ENCODE measurements around the gene ACRBP.

ACRBP gene

GRCh38 chr12:6620137-6620884, 26.9 kb downstream of the ACRBP start:
- peak overlapping the region; percentile 13 for H3K4me3 ChIP-seq (ENCODE audit: low read depth, low read length)
- DNase-seq (ENCODE audit: low read depth): no peak

GRCh38 chr12:6618483-6619225, 28.6 kb downstream of the ACRBP start:
- no peak overlapping the region for H3K4me3 ChIP-seq (ENCODE audit: low read depth, low read length)
- no peak for DNase-seq (ENCODE audit: low read depth)

- H3K4me3 ChIP-seq (ENCODE audit: low read depth, low read length): no peak overlapping the region
Measured at GRCh38 chr12:6615802-6616201, 31.4 kb downstream of the ACRBP start.

GRCh38 chr12:6614513-6615172, 32.6 kb downstream of the ACRBP start:
- no peak for DNase-seq (ENCODE audit: low read depth)
- H3K4me3 ChIP-seq (ENCODE audit: low read depth, low read length): no peak overlapping the region

More at GRCh38 chr12:6615802-6616201, 31.4 kb downstream of the ACRBP start:
- no peak for DNase-seq (ENCODE audit: low read depth)

- H3K4me3 ChIP-seq (ENCODE audit: low read depth, low read length): no peak overlapping the region
- peak; percentile 96 for DNase-seq (ENCODE audit: low read depth)
Measured at GRCh38 chr12:6613776-6614512, 33.3 kb downstream of the ACRBP start.

GRCh38 chr12:6613015-6613775, 34.0 kb downstream of the ACRBP start:
- H3K4me3 ChIP-seq (ENCODE audit: low read depth, low read length): peak overlapping the region; percentile 19
- DNase-seq (ENCODE audit: low read depth): no peak

GRCh38 chr12:6612652-6613014, 34.6 kb downstream of the ACRBP start:
- no peak for DNase-seq (ENCODE audit: low read depth)
- no peak overlapping the region for H3K4me3 ChIP-seq (ENCODE audit: low read depth, low read length)

- no peak overlapping the region for H3K4me3 ChIP-seq (ENCODE audit: low read depth, low read length)
- DNase-seq (ENCODE audit: low read depth): no peak
Measured at GRCh38 chr12:6612247-6612646, 35.0 kb downstream of the ACRBP start.

GRCh38 chr12:6608592-6609281, 38.5 kb downstream of the ACRBP start:
- no peak overlapping the region for H3K4me3 ChIP-seq (ENCODE audit: low read depth, low read length)
- DNase-seq (ENCODE audit: low read depth): no peak

- no peak for DNase-seq (ENCODE audit: low read depth)
- no peak overlapping the region for H3K4me3 ChIP-seq (ENCODE audit: low read depth, low read length)
Measured at GRCh38 chr12:6607751-6608591, 39.3 kb downstream of the ACRBP start.

GRCh38 chr12:6606331-6607131, 40.7 kb downstream of the ACRBP start:
- peak overlapping the region; percentile 83 for H3K4me3 ChIP-seq (ENCODE audit: low read depth, low read length)
- no peak for DNase-seq (ENCODE audit: low read depth)

- peak overlapping the region; percentile 83 for H3K4me3 ChIP-seq (ENCODE audit: low read depth, low read length)
- no peak for DNase-seq (ENCODE audit: low read depth)
Measured at GRCh38 chr12:6605421-6606330, 41.6 kb downstream of the ACRBP start.

- peak overlapping the region; percentile 83 for H3K4me3 ChIP-seq (ENCODE audit: low read depth, low read length)
- DNase-seq (ENCODE audit: low read depth): no peak
Measured at GRCh38 chr12:6604259-6605029, 42.8 kb downstream of the ACRBP start.

GRCh38 chr12:6603095-6603567, 44.1 kb downstream of the ACRBP start:
- no peak for DNase-seq (ENCODE audit: low read depth)
- H3K4me3 ChIP-seq (ENCODE audit: low read depth, low read length): peak overlapping the region; percentile 26

GRCh38 chr12:6602526-6602925, 44.7 kb downstream of the ACRBP start:
- no peak for DNase-seq (ENCODE audit: low read depth)
- no peak overlapping the region for H3K4me3 ChIP-seq (ENCODE audit: low read depth, low read length)
